GM21529 (cell line): ENCODE data around the gene ZFAND5.
A peak's percentile ranks its signal among the peaks of the same experiment; 100 is the strongest.

Experiments used
- ATAC-seq: cut with Tn5 transposase; IDR thresholded peaks from one replicate; pipeline ENCODE4 v1.9.1; 2021; ENCODE audit not compliant: unreplicated experiment

The ZFAND5 gene

DNA sequence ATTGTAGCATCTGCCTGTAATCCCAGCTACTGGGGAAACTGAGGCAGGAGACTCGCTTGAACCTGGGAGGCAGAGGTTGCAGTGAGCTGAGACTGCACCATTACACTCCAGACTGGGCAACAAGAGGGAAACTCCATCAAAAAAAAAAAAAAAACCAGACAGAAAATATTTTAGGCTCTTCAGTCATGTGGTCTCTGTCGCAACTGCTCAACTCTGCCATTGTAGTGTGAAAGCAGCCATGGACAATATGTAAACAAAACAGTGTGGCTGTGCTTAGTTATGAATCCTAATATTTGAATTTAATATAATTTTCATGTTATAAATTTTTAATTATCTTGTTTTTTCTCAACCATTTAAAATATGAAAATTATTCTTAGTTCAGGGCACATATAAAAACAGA, 38.4 kb downstream of the ZFAND5 start:
- ATAC-seq, result no peak

DNA sequence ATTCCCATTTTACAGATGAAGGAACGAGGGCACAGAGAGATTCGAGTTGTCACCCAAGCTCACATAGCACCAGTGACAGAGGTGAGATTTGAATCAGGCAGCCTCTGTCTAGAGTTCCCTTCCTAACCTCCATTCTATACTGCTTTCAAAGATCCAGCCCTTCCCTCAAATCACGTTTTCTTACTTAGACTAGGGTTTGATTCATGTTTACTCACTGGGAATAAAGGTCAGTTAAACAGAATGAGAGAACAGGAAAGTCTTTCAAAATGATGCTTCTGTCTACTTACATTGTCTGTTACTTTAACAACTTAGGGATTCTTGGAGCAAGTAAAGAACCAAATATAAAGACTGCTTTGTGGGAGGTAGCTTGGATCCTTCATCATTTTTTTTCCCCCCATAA, 40.0 kb downstream of the ZFAND5 start:
- ATAC-seq, result no peak

DNA sequence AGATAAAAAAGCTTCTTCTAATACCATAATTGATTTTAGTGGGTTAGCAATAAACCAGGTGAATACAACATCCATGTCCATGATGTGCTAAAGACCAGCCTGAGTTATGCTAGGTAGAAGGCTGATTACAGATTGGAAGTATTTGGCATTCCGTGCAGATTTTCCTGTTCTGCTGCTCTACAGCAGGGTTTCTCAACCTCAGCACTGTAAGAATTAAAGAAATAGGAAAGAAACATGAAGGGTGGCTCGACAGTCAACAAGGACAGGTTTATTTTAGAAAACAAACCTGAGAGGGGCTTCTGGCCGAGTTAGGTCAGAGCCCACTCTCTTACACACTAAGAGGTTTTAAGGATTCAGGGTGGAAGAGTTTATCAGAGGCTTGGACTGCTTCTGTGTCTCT, 42.3 kb downstream of the ZFAND5 start:
- ATAC-seq, result no peak

DNA sequence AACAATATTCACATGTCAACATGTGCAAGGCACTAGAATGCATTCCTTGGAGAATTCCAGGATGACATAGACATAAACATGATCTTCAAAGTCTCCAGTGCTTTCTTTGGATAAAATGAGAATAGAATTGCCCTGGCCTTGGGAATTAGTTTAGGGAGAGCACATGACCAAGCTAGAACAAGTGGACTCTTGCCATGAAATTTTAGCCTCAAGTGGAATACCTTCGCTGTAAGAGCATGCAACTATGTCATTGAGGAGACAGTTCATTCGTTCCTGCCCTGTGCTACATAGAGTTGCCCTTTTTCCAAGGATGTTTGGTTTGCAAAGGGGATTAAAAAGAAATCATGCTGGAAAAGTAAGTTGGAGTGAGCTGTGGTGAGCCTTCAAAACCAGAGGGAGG, 42.7 kb downstream of the ZFAND5 start:
- ATAC-seq, result no peak

DNA sequence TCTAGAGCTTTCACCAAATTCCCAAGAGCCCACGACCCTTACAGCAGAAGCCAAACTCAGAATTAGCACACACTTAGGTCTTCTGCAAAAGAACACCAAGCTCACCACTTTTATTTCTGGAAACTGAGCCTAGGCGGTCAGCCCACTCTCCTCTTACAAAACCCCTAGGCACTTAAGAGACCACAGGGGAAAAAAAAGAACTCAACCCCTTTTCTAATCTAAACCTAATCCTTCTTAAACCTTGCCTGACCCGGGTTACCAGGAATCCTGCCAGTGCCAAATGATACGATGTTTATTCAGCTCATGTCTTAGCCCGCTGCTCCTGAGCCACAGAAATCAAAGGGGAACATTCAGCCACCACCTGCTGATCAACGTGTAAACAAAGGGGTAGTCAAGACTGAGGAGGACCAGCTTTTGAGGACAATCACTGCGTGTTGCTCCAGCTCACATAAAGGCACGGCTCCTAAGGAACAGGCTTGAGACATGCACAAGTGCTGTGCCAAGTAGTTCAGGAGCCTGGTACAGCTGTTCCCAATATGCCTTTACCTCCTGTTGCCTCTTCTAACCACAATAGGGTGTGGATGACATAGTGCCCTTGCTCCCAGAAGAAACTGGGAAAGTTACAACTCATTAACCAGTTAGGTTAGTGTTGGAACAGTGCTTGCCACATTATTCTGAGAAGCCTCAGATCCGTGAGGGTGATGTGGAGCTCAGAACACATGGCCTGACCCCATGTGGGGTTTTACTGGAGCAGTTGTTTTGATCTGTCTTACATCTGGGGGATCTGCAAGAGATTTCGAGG, 49.3 kb downstream of the ZFAND5 start:
- ATAC-seq, result no peak

DNA sequence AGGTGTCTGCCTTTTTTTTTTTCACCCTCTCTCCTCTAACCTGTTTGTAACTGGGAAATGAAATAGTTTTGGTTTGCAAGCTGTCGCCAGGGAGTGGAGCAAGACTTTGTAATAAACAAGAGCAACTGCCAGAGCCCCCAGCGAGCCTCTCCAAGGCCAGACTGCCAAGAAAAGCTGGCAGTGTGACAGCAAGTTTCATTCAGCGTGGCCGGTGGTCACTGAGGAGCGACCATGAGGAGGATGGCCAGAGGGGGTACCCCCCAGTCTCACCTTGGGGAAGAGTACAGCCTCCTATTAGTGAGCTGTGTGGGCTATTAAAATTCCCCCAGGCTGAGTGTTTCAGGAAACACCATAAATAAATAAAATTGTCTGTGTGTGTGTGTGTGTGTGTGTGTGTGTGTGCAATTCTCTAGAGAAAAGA, 49.9 kb downstream of the ZFAND5 start:
- no peak for ATAC-seq

DNA sequence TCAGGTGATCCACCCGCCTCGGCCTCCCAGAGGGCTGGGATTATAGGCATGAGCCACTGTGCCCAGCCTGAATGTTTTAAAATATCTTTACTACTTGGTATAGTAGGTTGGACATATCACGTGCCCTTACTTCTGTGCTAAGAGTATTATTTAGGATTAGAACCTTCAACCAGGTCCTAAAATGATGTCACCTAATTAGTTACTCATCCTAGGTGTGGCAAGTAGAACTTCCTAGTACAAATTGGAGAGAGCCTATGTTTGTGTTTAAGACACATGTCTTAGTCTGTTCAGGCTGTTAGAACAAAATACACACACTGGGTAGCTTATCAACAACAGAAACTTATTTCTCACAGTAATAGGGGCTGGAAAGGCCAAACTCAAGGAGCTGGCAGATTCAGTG, 51.5 kb downstream of the ZFAND5 start:
- ATAC-seq, result no peak

DNA sequence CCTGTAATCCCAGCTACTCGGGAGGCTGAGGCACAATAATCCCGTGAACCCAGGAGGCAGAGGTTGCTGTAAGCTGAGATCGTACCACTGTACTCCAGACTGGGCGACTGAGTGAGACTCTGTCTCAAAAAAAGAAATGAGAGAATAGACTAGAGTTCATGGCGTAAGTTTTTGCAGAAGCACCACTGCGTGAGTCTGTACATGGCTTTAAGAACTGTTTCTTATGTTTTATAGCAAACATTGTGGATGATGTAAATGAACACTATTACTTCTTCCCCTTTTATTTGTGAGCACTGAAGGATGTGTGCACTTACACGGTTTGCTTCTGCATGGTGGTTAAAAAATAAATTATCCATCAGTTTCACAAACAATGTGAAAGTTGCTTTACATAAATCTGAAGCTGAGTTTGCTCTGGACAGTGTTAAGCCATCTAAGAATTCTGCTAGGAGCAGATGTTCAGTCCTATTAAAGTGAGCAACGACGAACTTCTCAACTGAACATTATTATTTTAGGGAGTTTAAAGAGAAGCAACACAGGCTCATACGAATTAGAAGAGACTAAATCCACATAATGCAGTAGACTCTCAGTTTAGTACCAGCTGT, 52.5 kb downstream of the ZFAND5 start:
- no peak for ATAC-seq

DNA sequence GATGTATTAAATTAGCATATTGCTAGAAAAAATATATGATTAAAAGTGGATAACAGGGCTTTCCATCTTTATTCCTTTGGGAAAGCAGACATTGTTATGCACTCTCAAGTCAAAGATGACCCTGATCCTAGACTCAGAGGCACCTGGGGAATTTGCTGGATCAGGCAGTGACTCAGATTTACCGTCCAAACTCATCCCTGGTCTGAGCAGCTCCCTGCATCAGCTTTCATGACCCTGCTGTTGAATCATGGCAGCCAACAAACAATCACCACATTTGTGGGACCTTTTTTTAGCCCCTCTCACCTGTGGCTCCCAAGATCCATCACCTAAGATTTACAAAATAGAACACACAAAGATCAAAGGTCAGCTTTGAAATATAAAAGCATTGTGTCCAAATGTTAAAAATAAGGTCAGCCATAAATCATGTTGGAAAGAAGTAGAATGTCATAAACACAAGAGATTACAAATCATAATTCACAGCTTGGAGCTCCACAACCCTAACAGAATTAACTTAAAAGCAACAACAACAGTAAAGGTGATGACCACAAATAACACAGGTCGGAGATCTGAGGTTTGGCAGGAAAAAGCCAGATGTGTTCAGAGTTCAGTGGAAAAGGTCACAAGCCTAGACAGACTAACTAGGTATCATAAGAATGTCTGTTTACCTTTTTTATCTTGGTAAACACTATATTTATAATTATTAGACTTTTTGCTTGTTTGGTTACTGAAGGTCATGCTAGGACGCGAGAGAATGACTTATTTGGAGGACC, 55.5 kb downstream of the ZFAND5 start:
- no peak for ATAC-seq

DNA sequence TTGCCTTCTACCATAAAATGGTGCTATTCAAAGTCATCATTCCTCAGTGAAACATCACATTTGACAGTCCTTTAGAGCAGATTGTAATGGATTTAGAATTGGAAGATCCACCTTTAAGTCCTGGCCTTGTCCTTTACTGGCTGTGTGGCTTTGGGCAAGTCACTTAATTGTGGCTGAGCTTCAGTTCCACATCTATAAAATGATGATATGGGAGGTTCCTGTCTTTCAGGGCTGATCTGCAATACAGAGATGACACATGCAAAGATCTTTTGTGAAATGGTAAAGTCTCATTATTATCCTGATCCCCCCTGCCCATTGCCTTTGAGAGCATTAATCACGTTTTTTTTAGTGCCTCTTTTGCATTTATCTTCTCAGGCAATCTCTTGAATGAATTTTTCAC, 58.2 kb downstream of the ZFAND5 start:
- ATAC-seq, result no peak

DNA sequence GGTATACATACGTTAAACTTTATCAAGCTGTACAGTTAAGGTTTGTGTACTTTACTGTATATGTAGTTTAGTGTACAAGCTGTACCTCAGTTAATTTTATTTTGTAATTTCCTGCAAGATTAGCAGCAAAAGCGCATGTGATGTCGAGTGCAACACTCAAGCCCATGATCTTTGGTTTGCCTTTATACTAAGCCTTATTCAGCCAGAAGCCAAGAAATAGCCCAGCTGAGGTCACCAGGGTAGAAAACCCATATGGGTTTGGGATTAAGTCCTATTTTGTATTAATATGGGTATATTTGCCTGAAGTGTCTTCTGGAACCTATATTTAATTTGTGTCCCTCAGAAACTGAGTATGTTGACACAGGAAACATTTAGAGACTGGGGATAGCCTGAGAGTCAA, 59.3 kb downstream of the ZFAND5 start:
- no peak for ATAC-seq

DNA sequence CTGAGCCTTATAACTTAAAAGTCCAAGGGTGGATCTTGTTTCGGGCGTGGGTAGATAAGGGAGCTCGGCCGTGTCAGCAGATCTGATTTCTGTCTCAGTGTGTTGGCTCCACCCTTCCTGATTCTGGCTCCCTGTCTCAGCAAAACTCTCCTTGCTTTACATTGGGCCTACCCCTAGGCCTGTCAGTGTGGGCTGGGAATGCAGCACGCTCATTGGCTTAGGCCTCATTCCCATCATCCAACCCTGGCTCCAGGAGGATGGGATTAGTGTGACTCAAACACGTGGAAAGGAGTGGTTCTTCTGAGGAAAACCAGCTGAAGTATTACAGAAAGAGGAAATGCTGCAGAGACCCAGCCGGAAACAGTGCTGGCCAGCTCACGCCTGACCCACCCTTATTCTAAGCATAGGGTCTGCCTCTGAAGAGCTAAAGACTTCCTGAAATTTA, 59.9 kb downstream of the ZFAND5 start:
- peak; percentile 64 for ATAC-seq

DNA sequence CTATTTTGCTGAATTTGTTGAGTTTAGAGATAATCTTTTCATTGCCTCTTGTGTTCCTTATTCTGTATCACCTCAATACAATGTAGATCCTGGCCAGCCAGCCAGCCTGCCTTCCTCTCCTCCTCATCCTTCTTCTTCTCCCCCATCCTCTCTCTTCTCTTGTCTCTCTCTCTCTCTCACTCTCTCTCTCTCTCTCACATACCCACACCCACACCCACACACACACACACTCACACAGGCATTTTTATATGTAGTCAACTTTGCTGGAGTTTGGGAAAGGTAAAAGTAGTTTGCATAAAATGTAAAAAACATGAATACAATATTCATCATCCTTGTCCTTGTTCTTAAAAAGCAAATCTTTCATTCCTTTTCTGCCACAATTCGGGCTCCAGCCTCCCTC, 60.5 kb downstream of the ZFAND5 start:
- ATAC-seq, result no peak
